ENCODE results near the gene HTR2B. TPM values are rescaled to one million over a fixed set of nuclear protein-coding genes. Genes with fewer than 3 reads are reported as not detected.
A peak's percentile ranks its signal among the peaks of the same experiment; 100 is the strongest.

Gene HTR2B
- not detected for total RNA-seq

- H3K9me3 Mint-ChIP-seq: no peaks in the 10 kb centered on the region
- CTCF ChIA-PET: interaction anchor here (0.6 to 1.3 kb wide), 3 partner anchors 16 to 30 kb away, joined by 3 to 4 read pairs (median 4); no protein-coding TSS in a partner anchor
- no peaks in the 10 kb centered on the region for H3K36me3 Mint-ChIP-seq (ENCODE audit: low read depth)
- H3K4me3 Mint-ChIP-seq: no peak within 1 kb of the TSS
- intact Hi-C loops (cut with micrococcal nuclease): no loop called here
- no peaks in the 10 kb centered on the region for H3K27me3 Mint-ChIP-seq (ENCODE audit: low read depth)
- H3K4me1 Mint-ChIP-seq (ENCODE audit: low read depth): peaks cover 18% of the 10 kb centered on the region
- no peak within 1 kb of the TSS for H3K27ac Mint-ChIP-seq
- peak; percentile 22 for DNase-seq
These were observed at the start of gene HTR2B for GRCh38 chr2:231124838-231125568. Gene HTR2B, minus strand, starts transcription at chr2:231125042. Its CDS starts 1,278 bp downstream, at chr2:231123764.

- H3K9me3 Mint-ChIP-seq: no peaks in the 10 kb centered on the region
- peaks cover 5% of the 10 kb centered on the region for H3K4me1 Mint-ChIP-seq (ENCODE audit: low read depth)
- no peak for DNase-seq
- CTCF ChIA-PET: interaction anchor here (0.6 kb wide), 1 partner anchor 41 kb away, joined by 4 read pairs; no protein-coding TSS in a partner anchor
- H3K27ac Mint-ChIP-seq: no peak overlapping the region
- H3K4me3 Mint-ChIP-seq: no peak overlapping the region
- H3K27me3 Mint-ChIP-seq (ENCODE audit: low read depth): no peaks in the 10 kb centered on the region
- intact Hi-C loops (cut with micrococcal nuclease): no loop called here
- peaks cover 33% of the 10 kb centered on the region for H3K36me3 Mint-ChIP-seq (ENCODE audit: low read depth)
These were observed 49.4 kb upstream of the HTR2B start for GRCh38 chr2:231174211-231174651.

DNA sequence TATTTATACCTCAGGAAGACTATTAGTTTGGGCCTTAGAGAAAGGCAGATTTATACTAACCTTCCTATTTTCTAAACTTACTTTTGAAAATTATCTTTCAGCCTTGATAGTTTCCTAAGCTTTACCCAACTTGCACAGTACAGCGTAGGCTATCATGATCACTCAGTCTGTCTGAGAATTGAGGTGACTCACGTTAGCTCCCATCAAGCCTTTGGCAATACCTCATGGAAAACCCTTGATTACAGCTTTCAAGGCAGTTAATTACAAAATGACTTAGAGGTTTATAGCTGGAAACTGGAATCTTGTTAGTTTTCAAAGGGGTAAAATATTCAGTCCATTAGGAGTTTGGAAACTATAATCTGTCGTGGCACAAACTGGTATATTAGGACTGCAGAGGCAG, 47.2 kb upstream of the HTR2B start:
- no peaks in the 10 kb centered on the region for H3K27me3 Mint-ChIP-seq (ENCODE audit: low read depth)
- peaks cover 18% of the 10 kb centered on the region for H3K4me1 Mint-ChIP-seq (ENCODE audit: low read depth)
- peaks cover 48% of the 10 kb centered on the region for H3K36me3 Mint-ChIP-seq (ENCODE audit: low read depth)
- CTCF ChIA-PET: no interaction called here
- no peaks in the 10 kb centered on the region for H3K9me3 Mint-ChIP-seq
- DNase-seq: no peak
- H3K27ac Mint-ChIP-seq: no peak overlapping the region
- H3K4me3 Mint-ChIP-seq: no peak overlapping the region
- intact Hi-C loops (cut with micrococcal nuclease): no loop called here

- CTCF ChIA-PET: no interaction called here
- H3K27ac Mint-ChIP-seq: no peak overlapping the region
- H3K9me3 Mint-ChIP-seq: no peaks in the 10 kb centered on the region
- intact Hi-C loops (cut with micrococcal nuclease): no loop called here
- no peak overlapping the region for H3K4me3 Mint-ChIP-seq
- no peak for DNase-seq
- H3K36me3 Mint-ChIP-seq (ENCODE audit: low read depth): peaks cover 48% of the 10 kb centered on the region
- no peaks in the 10 kb centered on the region for H3K27me3 Mint-ChIP-seq (ENCODE audit: low read depth)
- H3K4me1 Mint-ChIP-seq (ENCODE audit: low read depth): peaks cover 22% of the 10 kb centered on the region
These were observed 45.2 kb upstream of the HTR2B start for GRCh38 chr2:231170055-231170454.

DNA sequence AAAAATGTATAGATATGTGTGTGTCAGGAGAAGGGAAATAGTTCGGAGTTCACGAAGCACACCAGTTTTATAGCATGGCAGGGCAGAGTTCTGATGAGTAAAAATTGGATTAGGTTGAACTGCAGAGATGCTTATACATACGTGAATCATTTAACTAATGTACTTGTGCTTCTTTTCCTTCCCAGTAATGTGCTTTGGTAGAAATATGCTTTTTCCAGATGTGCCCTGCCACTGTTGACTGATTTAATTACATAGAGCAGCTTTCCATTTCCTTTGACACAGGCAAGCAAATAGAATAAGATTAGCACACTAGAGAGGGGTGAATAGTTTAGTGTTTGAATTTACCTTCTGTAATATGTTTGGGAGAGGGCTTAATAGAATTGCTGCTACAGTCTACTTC, 44.6 kb upstream of the HTR2B start:
- no peak overlapping the region for H3K27ac Mint-ChIP-seq
- intact Hi-C loops (cut with micrococcal nuclease): no loop called here
- H3K36me3 Mint-ChIP-seq (ENCODE audit: low read depth): peaks cover 45% of the 10 kb centered on the region
- no peak overlapping the region for H3K4me3 Mint-ChIP-seq
- H3K9me3 Mint-ChIP-seq: no peaks in the 10 kb centered on the region
- CTCF ChIA-PET: interaction anchor here (1.0 kb wide), 1 partner anchor 246 kb away, joined by 3 read pairs; no protein-coding TSS in a partner anchor
- H3K27me3 Mint-ChIP-seq (ENCODE audit: low read depth): no peaks in the 10 kb centered on the region
- H3K4me1 Mint-ChIP-seq (ENCODE audit: low read depth): peaks cover 22% of the 10 kb centered on the region
- no peak for DNase-seq

DNA sequence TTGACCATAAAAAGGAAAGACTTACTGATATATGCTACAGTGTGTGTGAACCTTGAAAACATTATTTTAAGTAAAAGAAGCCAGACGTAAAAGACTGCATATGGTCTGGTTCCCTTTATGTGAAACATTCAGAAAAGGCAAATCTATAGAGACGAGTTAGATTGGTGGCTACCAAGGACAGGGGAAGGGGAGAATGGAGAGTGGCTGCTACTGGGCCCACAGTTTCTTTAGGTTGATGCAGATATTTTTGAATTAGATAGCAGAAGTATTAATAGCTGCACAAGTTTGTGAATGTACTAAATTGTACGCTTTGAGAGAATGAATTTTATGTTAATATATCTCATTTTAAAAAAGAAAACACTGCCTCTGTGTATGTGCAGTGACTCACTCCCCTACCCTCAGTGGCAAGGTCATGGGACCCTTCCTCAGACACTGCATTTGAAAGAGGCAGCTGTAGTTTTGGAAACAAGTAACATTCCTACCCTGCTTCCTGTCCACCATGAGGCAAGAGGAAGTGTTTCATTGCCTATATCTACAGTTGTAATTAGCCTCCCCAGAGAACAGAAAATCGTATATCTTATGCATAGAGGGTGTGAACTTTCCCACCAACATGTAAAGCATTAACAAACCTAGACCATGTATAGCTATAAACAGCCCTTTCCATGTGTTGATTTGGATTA, 43.8 kb upstream of the HTR2B start:
- Mint-ChIP-seq H3K4me3 (no peak overlapping the region), H3K36me3 (ENCODE audit: low read depth) (peaks cover 45% of the 10 kb centered on the region), H3K9me3 (no peaks in the 10 kb centered on the region), H3K4me1 (ENCODE audit: low read depth) (peaks cover 22% of the 10 kb centered on the region), H3K27me3 (ENCODE audit: low read depth) (no peaks in the 10 kb centered on the region), H3K27ac (no peak overlapping the region)
- intact Hi-C loops (cut with micrococcal nuclease): no loop called here
- CTCF ChIA-PET: interaction anchor here (1.0 kb wide), 1 partner anchor 247 kb away, joined by 3 read pairs; no protein-coding TSS in a partner anchor
- no peak for DNase-seq

DNA sequence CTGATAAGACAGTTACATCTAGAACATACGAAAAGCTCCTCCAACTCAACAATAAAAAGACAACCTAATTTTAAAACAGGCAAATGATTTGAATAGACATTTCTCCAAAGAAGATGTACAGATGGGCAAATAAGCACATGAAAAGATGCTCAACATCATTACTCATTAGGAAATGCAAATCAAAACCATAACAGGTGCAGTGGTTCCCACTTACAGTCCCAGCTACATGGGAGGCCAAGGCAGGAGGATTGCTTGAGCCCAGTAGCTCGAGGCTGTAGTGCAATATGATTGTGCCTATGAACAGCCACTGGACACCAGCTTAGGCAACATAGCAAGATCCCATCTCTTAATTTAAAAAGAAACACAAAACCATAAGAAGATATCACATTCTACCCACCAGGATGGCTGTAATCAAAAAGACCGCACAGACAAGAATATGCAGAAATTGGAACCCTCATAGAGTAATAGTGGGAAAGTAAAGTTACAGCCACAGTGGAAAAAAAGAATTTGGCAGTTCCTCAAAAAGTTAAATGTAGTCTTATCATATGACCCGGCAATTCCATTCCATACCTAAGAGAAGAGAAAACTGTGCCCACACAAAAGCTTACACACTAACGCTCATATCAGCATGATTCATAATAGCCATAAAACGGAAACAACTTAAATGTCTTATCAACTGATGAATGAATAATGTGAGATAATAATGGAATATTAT, 43.1 kb upstream of the HTR2B start:
- CTCF ChIA-PET: no interaction called here
- H3K27ac Mint-ChIP-seq: peak overlapping the region; percentile 9
- H3K27me3 Mint-ChIP-seq (ENCODE audit: low read depth): no peaks in the 10 kb centered on the region
- H3K9me3 Mint-ChIP-seq: no peaks in the 10 kb centered on the region
- intact Hi-C loops (cut with micrococcal nuclease): no loop called here
- peaks cover 45% of the 10 kb centered on the region for H3K36me3 Mint-ChIP-seq (ENCODE audit: low read depth)
- no peak overlapping the region for H3K4me3 Mint-ChIP-seq
- DNase-seq: no peak
- H3K4me1 Mint-ChIP-seq (ENCODE audit: low read depth): peaks cover 22% of the 10 kb centered on the region

GRCh38 chr2:231163414-231164095, 38.7 kb upstream of the HTR2B start:
- DNase-seq: no peak
- CTCF ChIA-PET: no interaction called here
- Mint-ChIP-seq H3K4me3 (no peak overlapping the region), H3K9me3 (no peaks in the 10 kb centered on the region), H3K36me3 (ENCODE audit: low read depth) (peaks cover 27% of the 10 kb centered on the region), H3K4me1 (ENCODE audit: low read depth) (peaks cover 34% of the 10 kb centered on the region), H3K27ac (no peak overlapping the region), H3K27me3 (ENCODE audit: low read depth) (no peaks in the 10 kb centered on the region)
- intact Hi-C loops (cut with micrococcal nuclease): no loop called here

GRCh38 chr2:231163011-231163410, 38.2 kb upstream of the HTR2B start:
- CTCF ChIA-PET: no interaction called here
- no peaks in the 10 kb centered on the region for H3K27me3 Mint-ChIP-seq (ENCODE audit: low read depth)
- H3K27ac Mint-ChIP-seq: no peak overlapping the region
- intact Hi-C loops (cut with micrococcal nuclease): no loop called here
- no peaks in the 10 kb centered on the region for H3K9me3 Mint-ChIP-seq
- DNase-seq: no peak
- peaks cover 23% of the 10 kb centered on the region for H3K36me3 Mint-ChIP-seq (ENCODE audit: low read depth)
- no peak overlapping the region for H3K4me3 Mint-ChIP-seq
- H3K4me1 Mint-ChIP-seq (ENCODE audit: low read depth): peaks cover 29% of the 10 kb centered on the region

- H3K36me3 Mint-ChIP-seq (ENCODE audit: low read depth): peaks cover 15% of the 10 kb centered on the region
- peak overlapping the region; percentile 68 for H3K27ac Mint-ChIP-seq
- DNase-seq: no peak
- H3K4me1 Mint-ChIP-seq (ENCODE audit: low read depth): peaks cover 18% of the 10 kb centered on the region
- H3K27me3 Mint-ChIP-seq (ENCODE audit: low read depth): no peaks in the 10 kb centered on the region
- CTCF ChIA-PET: no interaction called here
- intact Hi-C loops (cut with micrococcal nuclease): no loop called here
- no peak overlapping the region for H3K4me3 Mint-ChIP-seq
- no peaks in the 10 kb centered on the region for H3K9me3 Mint-ChIP-seq
These were observed 37.1 kb upstream of the HTR2B start for GRCh38 chr2:231161877-231162329.

- Mint-ChIP-seq H3K27ac (peak overlapping the region; percentile 68), H3K36me3 (ENCODE audit: low read depth) (peaks cover 12% of the 10 kb centered on the region), H3K9me3 (no peaks in the 10 kb centered on the region), H3K4me3 (no peak overlapping the region), H3K4me1 (ENCODE audit: low read depth) (peaks cover 14% of the 10 kb centered on the region), H3K27me3 (ENCODE audit: low read depth) (no peaks in the 10 kb centered on the region)
- intact Hi-C loops (cut with micrococcal nuclease): no loop called here
- CTCF ChIA-PET: no interaction called here
- no peak for DNase-seq
These were observed 36.5 kb upstream of the HTR2B start for GRCh38 chr2:231161252-231161839.

- Mint-ChIP-seq H3K27me3 (ENCODE audit: low read depth) (no peaks in the 10 kb centered on the region), H3K9me3 (no peaks in the 10 kb centered on the region), H3K27ac (no peak overlapping the region), H3K4me1 (ENCODE audit: low read depth) (peaks cover 14% of the 10 kb centered on the region), H3K4me3 (no peak overlapping the region), H3K36me3 (ENCODE audit: low read depth) (peaks cover 14% of the 10 kb centered on the region)
- DNase-seq: no peak
- intact Hi-C loops (cut with micrococcal nuclease): no loop called here
- CTCF ChIA-PET: no interaction called here
These were observed 35.9 kb upstream of the HTR2B start for GRCh38 chr2:231160701-231161100.

Data from activated naive CD4-positive, alpha-beta T cell treated with anti-CD3 and anti-CD28 coated beads for 36 hours (primary cell).